Measurements from ENCODE around the gene LYPLA2. TPM values are rescaled to one million over a fixed set of nuclear protein-coding genes. Genes with fewer than 3 reads are reported as not detected.

LYPLA2 gene
- total and polyA plus RNA-seq, 2 of the 8 experiments (the other 6 are each of a cell fraction or from before 2014, with no cell fraction given) = 138 to 211 TPM

- TF ChIP-seq CHD7 (IDR thresholded peaks at IDR 0.05; ENCODE audit: insufficient replicate concordance, low read length) (no peak), FOSL1 (IDR thresholded peaks at IDR 0.05; ENCODE audit: insufficient read depth, low read depth, low read length) (no peak), MAFK (IDR thresholded peaks at IDR 0.05; ENCODE audit: low read depth, low read length) (no peak), SIRT6 (IDR thresholded peaks at IDR 0.05; ENCODE audit: low read length) (no peak), CBX5 (IDR thresholded peaks at IDR 0.05; ENCODE audit: low read depth, low read length) (no peak), TAF7 (optimal IDR thresholded peaks at IDR 0.05; ENCODE audit: borderline replicate concordance, low read depth, low read length) (no peak)
Measured at GRCh38 chr1:23795676-23796465, 4.9 kb downstream of the LYPLA2 start (continued).

Data from H1 (cell line).